Keratinocyte (primary cell): ENCODE data around the gene NTNG2. TPM values are rescaled to one million over a fixed set of nuclear protein-coding genes. Genes with fewer than 3 reads are reported as not detected.

Source experiments
- DNase-seq: peaks from one replicate; pipeline ENCODE4 v3.0.0-alpha.2; 2011; ENCODE audit warnings: low read depth, missing footprints, low spot score
- FAIRE-seq: peaks from 2 replicates; lab custom pipeline; 2011; peaks lifted over from hg19 to GRCh38; lab: Jason Lieb, UNC
- H2AFZ ChIP-seq: 2 replicates; pipeline ENCODE4 v1.6.0; 2012; ENCODE audit warnings: low read length, control low read depth, inconsistent platforms; ENCODE audit not compliant: control insufficient read depth
- H3K27ac ChIP-seq: 2 replicates; pipeline ENCODE4 v1.5.1; 2011; ENCODE audit warnings: low read length; ENCODE audit not compliant: control insufficient read depth, insufficient read depth
- H3K27me3 ChIP-seq: 3 replicates; pipeline ENCODE4 v1.6.0; 2011; ENCODE audit warnings: low read length; ENCODE audit not compliant: control insufficient read depth, insufficient read depth; ENCODE audit errors: extremely low read depth
- H3K36me3 ChIP-seq, 2 experiments: 2 replicates in 1 of 2; 3 replicates in 1 of 2; pipeline ENCODE4 v1.5.1; 2011; ENCODE audit warnings: low read length in 2 of 2, mild to moderate bottlenecking in 1 of 2; ENCODE audit not compliant: control insufficient read depth in 2 of 2, insufficient read depth in 2 of 2; ENCODE audit errors: extremely low read depth in 1 of 2
- H3K4me1 ChIP-seq: 3 replicates; pipeline ENCODE4 v1.5.1; 2011; ENCODE audit warnings: low read length; ENCODE audit not compliant: control insufficient read depth, insufficient read depth; ENCODE audit errors: extremely low read depth
- H3K4me2 ChIP-seq: 3 replicates; pipeline ENCODE4 v1.6.0; 2011; ENCODE audit warnings: low read depth, low read length; ENCODE audit not compliant: control insufficient read depth, insufficient read depth; ENCODE audit errors: extremely low read depth
- H3K4me3 ChIP-seq, 3 experiments: fragments of 200-600 bp in 1 of 3; sonication (generic) in 1 of 3; 2 replicates in 2 of 3; 3 replicates in 1 of 3; pipeline ENCODE4 v1.5.1; 2011 to 2016; ENCODE audit warnings: low read length in 3 of 3, mild to moderate bottlenecking in 3 of 3, control low read depth in 2 of 3, inconsistent platforms in 1 of 3, low read depth in 1 of 3, mixed read lengths in 1 of 3, mixed run types in 1 of 3, moderate library complexity in 1 of 3; ENCODE audit not compliant: control insufficient read depth in 2 of 3, insufficient read depth in 2 of 3; ENCODE audit errors: extremely low read depth in 1 of 3
- H3K79me2 ChIP-seq: 2 replicates; pipeline ENCODE4 v1.6.0; 2012; ENCODE audit warnings: low read length; ENCODE audit not compliant: control insufficient read depth, insufficient read depth
- H3K9ac ChIP-seq: 3 replicates; pipeline ENCODE4 v1.6.0; 2011; ENCODE audit warnings: low read length; ENCODE audit not compliant: control insufficient read depth, insufficient read depth; ENCODE audit errors: extremely low read depth
- H3K9me1 ChIP-seq: 3 replicates; pipeline ENCODE4 v1.6.0; 2011; ENCODE audit warnings: low read length; ENCODE audit not compliant: control insufficient read depth, insufficient read depth; ENCODE audit errors: extremely low read depth
- H3K9me3 ChIP-seq: 2 replicates; pipeline ENCODE4 v1.5.1; 2012; ENCODE audit warnings: low read depth, low read length; ENCODE audit not compliant: control insufficient read depth
- H4K20me1 ChIP-seq: 3 replicates; pipeline ENCODE4 v1.6.0; 2011; ENCODE audit warnings: low read length; ENCODE audit not compliant: control insufficient read depth, insufficient read depth; ENCODE audit errors: extremely low read depth
- EZH2 ChIP-seq: IDR thresholded peaks from one replicate; pipeline ENCODE4 v1.6.1; 2012; ENCODE audit warnings: inconsistent platforms, mild to moderate bottlenecking, low read length, moderate library complexity
- dilution Hi-C: fragments of 300-500 bp; cut with MboI; formaldehyde crosslinking; loops from one replicate; pipeline ENCODE4 v1.7.0; 2020; ENCODE audit warnings: low sequenced_read_pairs; ENCODE audit not compliant: extremely low pct_ligation_motif_present
- polyA plus RNA-seq, 5 experiments: library from polyadenylated mRNA; depleted of rRNA in 3 of 5; stranded (reverse) in 3 of 5; stranded (forward) in 1 of 5; unstranded in 1 of 5; fragments of >200 nt; gene quantifications; 1 replicate in 1 of 5; 2 replicates in 3 of 5; 3 replicates in 1 of 5; pipeline versions ENCODE4 v1.2.1 to v1.2.3, GENCODE V29; 2011 to 2012; ENCODE audit warnings: missing spikeins in 2 of 5, low read depth in 1 of 5, low replicate concordance in 1 of 5
- TF ChIP-seq, protein P1 (sequence below), 3 experiments: IDR thresholded peaks in 1 of 3; conservative IDR thresholded peaks in 1 of 3; optimal IDR thresholded peaks in 1 of 3; 2 replicates in 2 of 3; 3 replicates in 1 of 3; pipeline versions ENCODE3 to v1.5.1; 2011; ENCODE audit warnings: low read length in 3 of 3, mild to moderate bottlenecking in 3 of 3, moderate library complexity in 2 of 3, control low read depth in 1 of 3, inconsistent platforms in 1 of 3; ENCODE audit not compliant: insufficient read depth in 2 of 3; ENCODE audit errors: extremely low read depth in 1 of 3

NTNG2 gene
- polyA plus RNA-seq, 1 donor (not counting 4 experiments of a cell fraction or from before 2014, with no cell fraction given): 0.05 TPM

DNA sequence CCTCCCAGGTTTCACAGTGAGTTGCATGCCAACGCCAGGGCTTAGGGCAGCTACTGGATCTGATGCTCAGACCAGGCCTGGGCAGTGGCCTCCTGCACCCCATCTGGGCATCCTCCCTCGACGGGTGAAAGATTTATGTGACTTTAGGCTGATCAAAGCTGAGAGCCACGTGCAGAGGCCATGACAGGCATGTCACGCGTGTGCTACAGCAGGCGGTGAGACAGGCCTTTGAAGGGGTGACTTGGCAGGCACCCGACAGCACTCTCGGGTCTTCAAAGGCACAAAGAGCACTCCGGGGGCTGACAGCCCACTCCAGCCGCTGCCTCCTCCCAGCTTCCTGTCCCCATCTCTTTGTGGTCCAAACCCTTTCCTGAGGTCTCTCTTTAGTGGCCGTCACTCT is 66.2 kb downstream of the NTNG2 start:
- Histone ChIP-seq H3K9ac (no peak overlapping the region), H2AFZ (no peak overlapping the region), H3K79me2 (no peaks in the 10 kb centered on the region), H3K27ac (no peak overlapping the region), H3K9me1 (no peaks in the 10 kb centered on the region), H3K27me3 (peaks cover 40% of the 10 kb centered on the region), H4K20me1 (no peaks in the 10 kb centered on the region), H3K9me3 (no peaks in the 10 kb centered on the region), H3K4me2 (no peak overlapping the region), H3K4me3 (no peak overlapping the region), H3K4me1 (no peaks in the 10 kb centered on the region), H3K36me3 (no peaks in the 10 kb centered on the region)
- no peak for FAIRE-seq
- dilution Hi-C loops: no loop called here
- TF ChIP-seq, protein P1, sequence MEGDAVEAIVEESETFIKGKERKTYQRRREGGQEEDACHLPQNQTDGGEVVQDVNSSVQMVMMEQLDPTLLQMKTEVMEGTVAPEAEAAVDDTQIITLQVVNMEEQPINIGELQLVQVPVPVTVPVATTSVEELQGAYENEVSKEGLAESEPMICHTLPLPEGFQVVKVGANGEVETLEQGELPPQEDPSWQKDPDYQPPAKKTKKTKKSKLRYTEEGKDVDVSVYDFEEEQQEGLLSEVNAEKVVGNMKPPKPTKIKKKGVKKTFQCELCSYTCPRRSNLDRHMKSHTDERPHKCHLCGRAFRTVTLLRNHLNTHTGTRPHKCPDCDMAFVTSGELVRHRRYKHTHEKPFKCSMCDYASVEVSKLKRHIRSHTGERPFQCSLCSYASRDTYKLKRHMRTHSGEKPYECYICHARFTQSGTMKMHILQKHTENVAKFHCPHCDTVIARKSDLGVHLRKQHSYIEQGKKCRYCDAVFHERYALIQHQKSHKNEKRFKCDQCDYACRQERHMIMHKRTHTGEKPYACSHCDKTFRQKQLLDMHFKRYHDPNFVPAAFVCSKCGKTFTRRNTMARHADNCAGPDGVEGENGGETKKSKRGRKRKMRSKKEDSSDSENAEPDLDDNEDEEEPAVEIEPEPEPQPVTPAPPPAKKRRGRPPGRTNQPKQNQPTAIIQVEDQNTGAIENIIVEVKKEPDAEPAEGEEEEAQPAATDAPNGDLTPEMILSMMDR (optimal IDR thresholded peaks at IDR 0.05 in 1 of 3, IDR thresholded peaks at IDR 0.05 in 1 of 3, conservative IDR thresholded peaks at IDR 0.05 in 1 of 3; ENCODE audit: extremely low read depth in 1 of 3, insufficient read depth in 2 of 3, low read length in 3 of 3): no peak
- TF ChIP-seq EZH2: no peak
- DNase-seq: no peak

GRCh38 chr9:132230605-132231004 is 68.7 kb downstream of the NTNG2 start:
- Histone ChIP-seq H3K9me1 (no peaks in the 10 kb centered on the region), H3K9me3 (no peaks in the 10 kb centered on the region), H3K9ac (no peak overlapping the region), H2AFZ (no peak overlapping the region), H3K4me2 (no peak overlapping the region), H3K27me3 (peaks cover 32% of the 10 kb centered on the region), H3K27ac (no peak overlapping the region), H3K36me3 (no peaks in the 10 kb centered on the region), H4K20me1 (no peaks in the 10 kb centered on the region), H3K79me2 (no peaks in the 10 kb centered on the region), H3K4me1 (no peaks in the 10 kb centered on the region), H3K4me3 (no peak overlapping the region)
- TF ChIP-seq, protein P1 (optimal IDR thresholded peaks at IDR 0.05 in 1 of 3, IDR thresholded peaks at IDR 0.05 in 1 of 3, conservative IDR thresholded peaks at IDR 0.05 in 1 of 3; ENCODE audit: extremely low read depth in 1 of 3, insufficient read depth in 2 of 3, low read length in 3 of 3): no peak
- no peak for TF ChIP-seq EZH2
- dilution Hi-C loops: no loop called here
- DNase-seq (no peak), FAIRE-seq (no peak)
